Immature natural killer cell (primary cell): ENCODE results near the gene MLLT3. TPM values are rescaled to one million over a fixed set of nuclear protein-coding genes. Genes with fewer than 3 reads are reported as not detected.
"Not testable (repeated sequence)": the region's sequence is repeated elsewhere in the genome, so short reads cannot be mapped to it uniquely, and the experiment has no call there.

Source experiments
- DNase-seq, 3 donors: peaks; one replicate each; pipeline ENCODE4 v3.0.0; 2022; ENCODE audit warnings: mixed read lengths in 1 of 3
- H3K27ac Mint-ChIP-seq, 6 donors: one replicate each; pipeline ENCODE4 v1.8.0; 2020; ENCODE audit warnings: mixed read lengths in 6 of 6, mild to moderate bottlenecking in 5 of 6, inconsistent platforms in 4 of 6, moderate library complexity in 3 of 6
- H3K27me3 Mint-ChIP-seq, 3 donors: one replicate each; pipeline ENCODE4 v1.8.0; 2020 to 2021; ENCODE audit warnings: low read depth in 3 of 3, mild to moderate bottlenecking in 3 of 3, mixed read lengths in 3 of 3, moderate library complexity in 3 of 3, inconsistent platforms in 1 of 3
- H3K36me3 Mint-ChIP-seq, 3 donors: one replicate each; pipeline ENCODE4 v1.8.0; 2020; ENCODE audit warnings: mixed read lengths in 3 of 3, inconsistent platforms in 2 of 3, mild to moderate bottlenecking in 2 of 3
- H3K4me1 Mint-ChIP-seq, 2 donors: one replicate each; pipeline ENCODE4 v1.8.0; 2020; ENCODE audit warnings: inconsistent platforms in 2 of 2, mild to moderate bottlenecking in 2 of 2, mixed read lengths in 2 of 2, moderate library complexity in 1 of 2
- H3K4me3 Mint-ChIP-seq, 5 donors: one replicate each; pipeline ENCODE4 v1.8.0; 2020; ENCODE audit warnings: mild to moderate bottlenecking in 5 of 5, mixed read lengths in 5 of 5, inconsistent platforms in 3 of 5, moderate library complexity in 3 of 5
- H3K9me3 Mint-ChIP-seq, 6 donors: one replicate each; pipeline ENCODE4 v1.8.0; 2020; ENCODE audit warnings: mild to moderate bottlenecking in 6 of 6, mixed read lengths in 6 of 6, inconsistent platforms in 4 of 6, moderate library complexity in 3 of 6
- polyA plus RNA-seq, 3 donors: library from polyadenylated mRNA; unstranded; fragments of 300-500 nt; fragmentation: Illumina TruSeq; gene quantifications; one replicate each; pipeline ENCODE4 v1.2.3, GENCODE V29; 2021

Gene MLLT3
- 10 to 100 TPM in 2 of 3 donors, 1 to 10 TPM in 1; 3.0 to 16.1 (median 13.7) TPM for polyA plus RNA-seq

DNA sequence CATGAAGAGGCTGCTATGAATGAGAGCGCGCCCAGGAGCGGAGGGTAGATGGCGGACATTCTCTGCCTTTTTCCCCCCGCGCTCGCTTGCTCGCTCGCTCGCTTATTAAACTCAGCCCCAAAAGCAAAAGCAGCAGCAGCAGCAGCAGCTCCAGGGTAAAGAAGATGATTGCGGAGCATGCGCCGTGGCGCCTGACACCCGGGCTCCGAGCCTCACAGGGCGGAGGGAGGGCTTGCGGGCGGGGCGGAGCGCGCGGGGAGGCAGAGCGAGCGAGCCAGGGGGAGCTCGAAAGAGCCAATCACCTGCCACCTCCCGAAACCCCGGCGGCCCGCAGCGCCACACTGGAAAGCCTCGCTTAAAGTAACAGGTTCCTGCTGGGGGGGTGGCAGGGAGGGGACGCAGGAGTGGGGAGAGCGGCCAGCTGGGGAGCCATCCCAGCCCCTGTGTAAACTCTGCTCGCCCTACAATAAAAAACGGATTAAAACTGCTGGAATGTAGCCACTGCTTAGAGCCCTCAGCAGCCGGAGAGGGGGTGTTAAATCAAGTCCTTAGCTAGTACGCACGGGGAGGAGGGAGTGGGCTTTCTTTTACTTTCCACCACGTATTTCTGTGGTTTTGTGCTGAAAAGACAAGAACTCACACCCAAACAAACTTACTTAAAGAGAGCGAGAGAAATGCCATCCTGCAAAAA is at the start of gene MLLT3:
Gene MLLT3 (minus strand): TSS at position 170 of the 691 bp plus-strand sequence.
- no peaks in the 10 kb centered on the region for H3K36me3 Mint-ChIP-seq

DNA sequence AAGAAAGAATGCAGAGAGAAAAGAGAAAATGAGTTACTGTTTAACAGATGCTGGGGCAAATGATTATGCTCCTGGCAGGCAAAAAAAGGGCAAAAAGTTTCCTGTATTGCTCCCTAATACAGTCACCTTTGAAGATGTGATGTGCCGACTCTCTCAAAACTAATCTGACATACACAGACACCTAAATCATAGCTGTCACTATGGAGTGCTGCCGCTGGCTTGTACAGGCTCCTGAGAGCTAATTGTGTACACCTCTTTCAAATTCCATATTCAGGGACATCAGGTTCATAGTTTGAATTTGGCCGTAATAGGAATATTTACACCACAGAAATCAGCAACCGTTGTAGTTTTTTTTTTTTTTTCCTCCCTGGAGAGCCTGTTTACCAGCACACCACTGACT is 49.3 kb upstream of the MLLT3 start:
- Mint-ChIP-seq H3K4me3 (no peak overlapping the region), H3K27me3 (peaks cover 0 to 4% (median 0%) of the 10 kb centered on the region in 3 donors), H3K36me3 (peaks cover 0 to 5% (median 0%) of the 10 kb centered on the region in 3 donors), H3K27ac (no peak overlapping the region), H3K4me1 (no peaks in the 10 kb centered on the region), H3K9me3 (no peaks in the 10 kb centered on the region)
- DNase-seq = no peak

More for the DNA sequence above, at the start of gene MLLT3:
- DNase-seq = peak; percentile 97
- Mint-ChIP-seq H3K4me1 (peaks cover 47 to 49% of the 10 kb centered on the region in 2 donors), H3K27ac (peak within 1 kb of the TSS; percentile 86 to 98 (median 94)), H3K27me3 (peaks cover 20 to 38% (median 22%) of the 10 kb centered on the region in 3 donors), H3K9me3 (no peaks in the 10 kb centered on the region), H3K4me3 (peak within 1 kb of the TSS; percentile 98 to 99 (median 98))

- Mint-ChIP-seq H3K27ac (no peak overlapping the region), H3K36me3 (peaks cover 0 to 5% (median 0%) of the 10 kb centered on the region in 3 donors), H3K4me1 (no peaks in the 10 kb centered on the region), H3K9me3 (no peaks in the 10 kb centered on the region), H3K4me3 (no peak overlapping the region), H3K27me3 (peaks cover 0 to 6% (median 0%) of the 10 kb centered on the region in 3 donors)
- DNase-seq = no peak
Observed at GRCh38 chr9:20670395-20670794, 48.1 kb upstream of the MLLT3 start.

GRCh38 chr9:20664501-20664900 is 42.2 kb upstream of the MLLT3 start:
- Mint-ChIP-seq H3K4me1 (no peaks in the 10 kb centered on the region), H3K4me3 (no peak overlapping the region), H3K27me3 (peaks cover 0 to 4% (median 0%) of the 10 kb centered on the region in 3 donors), H3K9me3 (no peaks in the 10 kb centered on the region), H3K27ac (no peak overlapping the region), H3K36me3 (no peaks in the 10 kb centered on the region)
- no peak for DNase-seq

DNA sequence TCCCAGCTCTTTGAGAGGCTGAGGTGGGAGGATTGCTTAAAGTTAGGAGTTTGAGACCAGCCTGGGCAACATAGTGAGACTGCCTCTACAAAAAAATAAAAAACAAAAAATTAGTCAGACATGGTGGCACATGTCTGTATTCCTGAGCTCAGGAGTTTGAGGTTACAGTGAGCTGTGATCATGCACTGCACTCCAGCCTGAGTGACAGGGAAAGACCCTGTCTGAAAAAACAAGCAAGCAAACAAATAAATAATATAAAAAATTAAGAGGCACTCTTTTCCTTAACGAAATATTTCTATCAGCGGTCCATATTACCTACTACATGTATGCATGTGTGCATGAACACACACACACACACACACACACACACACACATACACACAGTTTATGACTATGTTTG is 40.8 kb upstream of the MLLT3 start:
- no peaks in the 10 kb centered on the region for H3K36me3 Mint-ChIP-seq
- no peak overlapping the region for H3K4me3 Mint-ChIP-seq
- DNase-seq = no peak
- no peaks in the 10 kb centered on the region for H3K9me3 Mint-ChIP-seq
- H3K27me3 Mint-ChIP-seq = peaks cover 0 to 9% (median 0%) of the 10 kb centered on the region in 3 donors
- H3K4me1 Mint-ChIP-seq = no peaks in the 10 kb centered on the region
- H3K27ac Mint-ChIP-seq = no peak overlapping the region

DNA sequence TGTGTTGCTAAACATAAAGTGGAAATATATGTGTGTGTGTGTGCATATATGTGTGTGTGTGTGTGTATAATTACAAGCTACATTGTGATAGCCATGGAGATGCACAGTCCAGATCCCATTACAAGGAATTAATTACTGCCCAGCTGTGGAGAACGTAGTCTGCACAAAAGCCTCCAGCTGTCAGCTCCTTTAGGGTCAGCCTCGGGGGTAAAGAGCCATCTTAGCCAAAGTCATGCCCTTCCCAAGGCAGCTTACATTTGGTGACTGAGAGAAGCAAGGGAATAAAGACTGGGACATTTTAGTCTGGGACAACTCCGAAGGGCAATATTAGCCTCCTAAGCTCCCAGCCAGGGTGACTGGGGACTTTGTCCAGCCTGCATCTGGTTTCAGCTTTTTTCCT is 39.9 kb upstream of the MLLT3 start:
- peaks cover 0 to 9% (median 0%) of the 10 kb centered on the region in 3 donors for H3K27me3 Mint-ChIP-seq
- no peaks in the 10 kb centered on the region for H3K9me3 Mint-ChIP-seq
- H3K4me1 Mint-ChIP-seq = no peaks in the 10 kb centered on the region
- no peak for DNase-seq
- no peaks in the 10 kb centered on the region for H3K36me3 Mint-ChIP-seq
- no peak overlapping the region for H3K4me3 Mint-ChIP-seq
- no peak overlapping the region for H3K27ac Mint-ChIP-seq

DNA sequence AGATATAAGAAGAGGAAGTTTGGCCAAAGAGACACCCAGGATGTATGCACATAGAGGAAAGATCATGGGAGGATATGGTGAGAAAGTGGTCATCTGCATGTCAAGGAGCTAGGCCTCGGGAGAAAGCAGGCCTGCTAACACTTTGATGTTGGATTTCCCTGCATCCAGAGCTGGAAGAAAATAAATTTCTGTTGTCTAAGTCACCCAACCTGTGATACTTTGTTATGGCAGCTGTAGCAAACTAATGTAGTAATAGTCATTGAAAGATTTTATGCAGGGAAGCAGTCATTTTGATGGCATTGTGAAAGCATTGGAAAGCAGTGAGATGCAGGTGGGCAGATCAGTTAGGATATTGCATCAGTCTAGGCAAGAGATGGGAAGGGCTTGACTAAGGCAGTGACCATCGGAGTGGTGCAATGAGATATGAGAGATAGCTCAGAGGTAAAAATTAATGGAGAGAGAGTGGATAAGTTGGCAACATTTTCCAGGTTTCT is 37.2 kb upstream of the MLLT3 start:
- no peak overlapping the region for H3K27ac Mint-ChIP-seq
- H3K9me3 Mint-ChIP-seq = no peaks in the 10 kb centered on the region
- H3K4me1 Mint-ChIP-seq = no peaks in the 10 kb centered on the region
- H3K36me3 Mint-ChIP-seq = no peaks in the 10 kb centered on the region
- H3K27me3 Mint-ChIP-seq = peaks cover 2 to 6% (median 2%) of the 10 kb centered on the region in 3 donors
- DNase-seq = no peak
- H3K4me3 Mint-ChIP-seq = no peak overlapping the region

GRCh38 chr9:20658677-20659473 is 36.6 kb upstream of the MLLT3 start:
- DNase-seq = no peak
- H3K4me3 Mint-ChIP-seq = peak overlapping the region in 1 of 5 donors; percentile 79
- H3K27ac Mint-ChIP-seq = peak overlapping the region; percentile 57 to 86 (median 75)

DNA sequence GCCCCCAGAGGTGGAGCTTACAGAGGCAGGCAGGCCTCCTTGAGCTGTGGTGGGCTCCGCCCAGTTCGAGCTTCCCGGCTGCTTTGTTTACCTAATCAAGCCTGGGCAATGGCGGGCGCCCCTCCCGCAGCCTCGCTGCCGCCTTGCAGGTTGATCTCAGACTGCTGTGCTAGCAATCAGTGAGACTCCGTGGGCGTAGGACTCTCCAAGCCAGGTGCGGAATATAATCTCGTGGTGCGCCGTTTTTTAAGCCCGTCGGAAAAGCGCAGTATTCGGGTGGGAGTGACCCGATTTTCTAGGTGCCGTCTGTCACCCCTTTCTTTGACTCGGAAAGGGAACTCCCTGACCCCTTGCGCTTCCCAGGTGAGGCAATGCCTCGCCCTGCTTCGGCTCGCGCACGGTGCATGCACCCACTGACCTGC is 36.0 kb upstream of the MLLT3 start:
- H3K27ac Mint-ChIP-seq = peak overlapping the region; percentile 57 to 86 (median 75)
- not testable (repeated sequence) for H3K9me3 Mint-ChIP-seq

More at GRCh38 chr9:20658677-20659473, 36.6 kb upstream of the MLLT3 start:
- Mint-ChIP-seq H3K36me3 (no peaks in the 10 kb centered on the region), H3K9me3 (no peaks in the 10 kb centered on the region), H3K27me3 (peaks cover 2 to 8% (median 2%) of the 10 kb centered on the region in 3 donors), H3K4me1 (no peaks in the 10 kb centered on the region)

DNA sequence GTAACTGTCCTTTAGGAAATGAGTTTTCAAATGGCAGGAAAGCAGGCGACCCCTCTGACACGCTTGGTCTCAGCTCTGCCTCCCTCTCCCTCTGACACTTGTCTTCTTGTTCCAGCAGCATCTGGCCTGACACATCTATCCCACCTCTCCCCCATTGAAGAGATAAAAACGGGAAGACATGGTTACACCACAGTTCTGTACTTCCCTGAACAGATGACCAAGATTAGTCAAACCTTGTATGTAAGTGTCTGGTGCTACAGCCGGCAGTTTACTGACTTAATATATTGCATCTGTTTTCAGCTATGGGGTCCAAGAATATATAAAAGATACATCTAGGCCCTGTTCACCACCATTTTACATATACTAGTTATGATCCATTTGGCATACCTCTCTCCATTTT is 29.6 kb upstream of the MLLT3 start:
- H3K4me1 Mint-ChIP-seq = no peaks in the 10 kb centered on the region
- no peak for DNase-seq
- H3K9me3 Mint-ChIP-seq = no peaks in the 10 kb centered on the region
- peaks cover 4 to 10% (median 6%) of the 10 kb centered on the region in 3 donors for H3K27me3 Mint-ChIP-seq
- H3K4me3 Mint-ChIP-seq = no peak overlapping the region
- no peaks in the 10 kb centered on the region for H3K36me3 Mint-ChIP-seq
- H3K27ac Mint-ChIP-seq = no peak overlapping the region

More for the DNA sequence above, 36.0 kb upstream of the MLLT3 start:
- peak; percentile 30 to 34 (median 31) for DNase-seq
- not testable (repeated sequence) for H3K27me3 Mint-ChIP-seq, H3K4me1 Mint-ChIP-seq, H3K36me3 Mint-ChIP-seq
- H3K4me3 Mint-ChIP-seq = peak overlapping the region in 1 of 5 donors; percentile 79

GRCh38 chr9:20650750-20651299 is 28.5 kb upstream of the MLLT3 start:
- DNase-seq = no peak
- H3K27ac Mint-ChIP-seq = no peak overlapping the region
- no peaks in the 10 kb centered on the region for H3K9me3 Mint-ChIP-seq
- H3K36me3 Mint-ChIP-seq = no peaks in the 10 kb centered on the region
- H3K4me1 Mint-ChIP-seq = no peaks in the 10 kb centered on the region
- H3K27me3 Mint-ChIP-seq = peaks cover 3 to 10% (median 6%) of the 10 kb centered on the region in 3 donors
- no peak overlapping the region for H3K4me3 Mint-ChIP-seq

DNA sequence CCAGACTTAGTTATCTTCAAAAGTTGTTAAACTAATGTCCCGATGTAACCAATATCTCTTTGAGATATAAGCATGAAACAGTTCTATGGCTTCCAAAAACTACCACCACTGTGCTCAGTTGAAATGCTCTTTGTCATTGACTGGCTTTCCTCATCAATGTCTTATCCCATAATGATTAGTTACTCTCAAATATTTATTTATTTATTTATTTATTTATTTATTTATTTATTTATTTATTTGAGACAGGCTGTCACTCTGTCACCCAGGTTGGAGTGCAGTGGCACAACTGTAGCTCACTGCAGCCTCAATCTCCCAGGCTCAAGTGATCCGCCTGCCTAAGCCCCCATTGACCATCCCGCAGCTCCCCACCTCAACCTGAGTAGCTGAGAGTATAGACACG is 28.0 kb upstream of the MLLT3 start:
- no peak overlapping the region for H3K4me3 Mint-ChIP-seq
- DNase-seq = no peak
- no peaks in the 10 kb centered on the region for H3K4me1 Mint-ChIP-seq
- H3K27ac Mint-ChIP-seq = no peak overlapping the region
- H3K27me3 Mint-ChIP-seq = peaks cover 3 to 10% (median 6%) of the 10 kb centered on the region in 3 donors
- H3K36me3 Mint-ChIP-seq = no peaks in the 10 kb centered on the region
- H3K9me3 Mint-ChIP-seq = no peaks in the 10 kb centered on the region

- H3K4me1 Mint-ChIP-seq = no peaks in the 10 kb centered on the region
- no peak overlapping the region for H3K27ac Mint-ChIP-seq
- no peak for DNase-seq
- no peak overlapping the region for H3K4me3 Mint-ChIP-seq
- H3K36me3 Mint-ChIP-seq = no peaks in the 10 kb centered on the region
- H3K9me3 Mint-ChIP-seq = no peaks in the 10 kb centered on the region
- peaks cover 3 to 8% (median 5%) of the 10 kb centered on the region in 3 donors for H3K27me3 Mint-ChIP-seq
Observed at GRCh38 chr9:20649381-20649780, 27.1 kb upstream of the MLLT3 start.

DNA sequence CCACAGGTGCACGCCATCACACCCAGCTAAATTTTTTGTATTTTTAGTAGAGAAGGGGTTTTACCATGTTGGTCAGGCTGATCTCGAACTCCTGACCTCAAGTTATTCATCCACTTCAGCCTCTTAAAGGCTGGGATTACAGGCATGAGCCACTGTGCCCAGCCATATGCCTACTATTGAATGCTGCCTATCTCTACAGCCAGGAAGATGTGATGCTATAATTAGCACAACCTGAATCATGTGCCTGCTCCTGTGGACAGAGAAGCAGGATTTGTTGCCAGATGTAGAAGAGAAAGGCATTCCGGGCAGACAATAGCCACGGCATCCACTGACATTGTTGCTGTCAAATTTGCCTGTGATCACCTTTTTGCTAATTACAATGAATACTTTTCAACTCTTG is 24.4 kb upstream of the MLLT3 start:
- H3K4me1 Mint-ChIP-seq = no peaks in the 10 kb centered on the region
- H3K4me3 Mint-ChIP-seq = no peak overlapping the region
- no peak for DNase-seq
- no peaks in the 10 kb centered on the region for H3K9me3 Mint-ChIP-seq
- peaks cover 1 to 5% (median 3%) of the 10 kb centered on the region in 3 donors for H3K27me3 Mint-ChIP-seq
- H3K27ac Mint-ChIP-seq = no peak overlapping the region
- no peaks in the 10 kb centered on the region for H3K36me3 Mint-ChIP-seq
